NCI-H1417 (cell line): ENCODE data around the gene SERPINH1.
"Not testable (repeated sequence)": the region's sequence is repeated elsewhere in the genome, so short reads cannot be mapped to it uniquely, and the experiment has no call there.

Source experiments
- DNase-seq, 3 experiments: peaks; one replicate each; lab custom pipeline; 2025; lab: John Stamatoyannopoulos, UW

The SERPINH1 gene

DNA sequence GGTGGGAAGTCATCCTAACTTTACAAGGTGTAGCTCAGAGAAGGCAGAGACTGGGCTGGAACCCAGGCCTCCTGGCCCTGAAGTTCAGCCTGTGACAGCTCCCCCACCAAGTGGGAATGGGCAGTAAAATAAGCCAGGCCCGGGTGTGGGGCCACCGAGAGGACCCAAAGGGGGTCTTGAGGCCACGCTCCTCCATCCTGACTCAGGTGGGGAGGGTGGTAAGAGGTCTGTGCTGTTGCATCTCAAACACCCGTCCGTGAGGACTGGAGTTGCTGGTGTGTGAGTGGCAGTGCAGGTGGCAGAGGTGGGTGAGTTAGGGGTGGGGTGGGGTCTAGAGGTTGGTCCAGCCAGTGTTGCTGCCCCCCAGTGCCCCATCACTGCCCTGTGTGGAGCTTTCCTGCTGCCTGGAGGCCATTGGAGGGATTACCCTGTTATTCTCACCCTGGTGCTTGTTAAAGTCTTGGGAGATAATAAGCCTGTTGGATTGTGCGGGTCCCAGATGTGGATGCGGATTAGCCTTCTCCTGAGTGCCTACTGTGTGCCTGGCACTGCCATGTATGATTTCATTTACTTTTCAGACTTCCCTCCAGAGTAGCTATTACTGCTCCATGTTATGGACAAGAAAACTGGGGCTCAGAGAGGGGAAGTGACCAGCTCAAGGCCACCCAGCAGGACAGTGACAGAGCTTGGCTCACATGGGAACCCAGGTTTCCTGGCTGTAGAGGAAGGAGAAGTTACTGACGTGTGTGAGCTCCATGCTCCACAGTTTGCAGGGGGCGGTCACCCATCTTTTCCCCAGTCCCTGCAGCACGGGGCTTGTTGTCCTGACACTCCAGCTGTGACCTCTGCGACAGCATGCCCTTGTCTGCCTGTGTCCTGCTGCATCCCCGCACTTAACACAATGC is 12.9 kb downstream of the SERPINH1 start:
- DNase-seq = no peak

DNA sequence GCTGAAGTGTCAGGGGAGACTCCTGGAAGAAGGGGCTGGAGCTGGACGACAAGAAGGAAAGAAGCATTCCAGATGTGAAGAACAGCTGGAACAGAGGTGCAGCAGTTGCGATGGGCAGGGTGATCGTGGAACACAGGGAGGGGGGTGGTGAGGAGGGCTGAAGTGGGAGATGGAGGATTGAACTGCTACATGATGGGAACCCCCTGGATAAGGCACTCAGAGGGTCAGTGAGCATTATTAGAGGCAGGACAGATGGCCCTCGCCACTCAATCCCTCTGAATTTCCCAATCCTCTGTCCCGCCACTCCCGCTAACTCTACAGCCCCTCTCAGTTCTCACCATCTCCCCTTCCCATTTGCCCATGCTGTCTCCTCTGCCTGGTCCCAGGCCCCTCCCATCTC is 14.0 kb downstream of the SERPINH1 start:
- no peak for DNase-seq

DNA sequence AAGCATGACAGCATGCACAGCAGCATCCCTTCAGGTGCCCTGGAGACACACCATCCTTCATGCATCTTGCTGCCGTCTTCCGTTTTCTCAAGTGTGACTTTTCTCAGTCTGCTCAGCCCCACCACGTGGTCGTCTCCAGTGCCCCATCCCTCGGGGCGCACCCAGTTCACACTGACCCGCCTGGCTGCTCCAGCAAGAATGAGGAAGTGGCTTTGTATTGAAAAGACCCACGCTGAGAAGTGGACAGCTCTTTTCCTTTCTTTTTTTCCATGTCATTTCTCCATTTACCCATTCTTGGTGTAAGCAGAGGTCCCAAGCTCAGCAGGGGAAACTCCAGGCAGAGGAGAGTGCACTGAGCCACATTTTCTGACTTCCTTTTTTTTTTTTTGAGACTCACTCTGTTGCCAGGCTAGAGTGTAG is 14.5 kb downstream of the SERPINH1 start:
- no peak for DNase-seq

DNA sequence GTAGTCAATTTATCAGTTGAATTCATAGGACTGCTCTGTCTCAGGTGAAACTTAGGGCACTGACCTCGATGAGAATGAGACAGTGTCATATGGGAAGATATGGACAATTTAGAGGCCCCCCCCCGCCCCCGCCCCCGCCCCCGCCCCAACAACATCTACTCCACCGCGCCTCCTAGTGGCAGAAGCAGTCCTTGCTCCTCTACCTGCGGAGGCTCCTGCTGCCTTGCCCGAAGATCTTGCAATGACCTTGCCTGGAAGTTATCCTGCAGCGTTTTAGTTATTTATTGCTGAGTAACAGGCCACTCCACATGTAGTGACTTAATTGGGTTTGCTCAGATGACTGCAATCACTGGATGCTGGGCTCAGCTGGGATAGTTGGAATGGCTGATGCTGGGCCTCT is 15.2 kb downstream of the SERPINH1 start:
- DNase-seq = peak in 2 of 3 experiments; percentile 15 to 28

DNA sequence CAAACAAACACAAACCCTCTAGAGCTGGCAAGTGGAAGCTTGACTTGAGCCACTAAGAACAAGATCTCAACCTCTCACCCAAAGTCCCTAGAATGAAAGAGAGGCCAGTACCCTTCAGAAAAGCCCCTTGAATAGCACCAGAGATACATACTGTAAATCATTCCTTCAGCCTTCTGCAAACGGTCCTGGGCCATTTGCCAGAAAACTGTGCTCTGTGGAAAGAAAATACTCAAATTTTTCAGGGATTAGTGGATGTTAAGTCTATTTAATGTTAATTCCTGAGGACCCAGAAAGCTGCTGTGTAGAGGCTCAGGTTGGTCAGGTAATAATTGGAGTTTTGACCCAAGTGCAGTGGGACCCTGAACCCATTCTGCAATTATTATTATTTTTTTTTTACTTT is 16.9 kb downstream of the SERPINH1 start:
- no peak for DNase-seq

DNA sequence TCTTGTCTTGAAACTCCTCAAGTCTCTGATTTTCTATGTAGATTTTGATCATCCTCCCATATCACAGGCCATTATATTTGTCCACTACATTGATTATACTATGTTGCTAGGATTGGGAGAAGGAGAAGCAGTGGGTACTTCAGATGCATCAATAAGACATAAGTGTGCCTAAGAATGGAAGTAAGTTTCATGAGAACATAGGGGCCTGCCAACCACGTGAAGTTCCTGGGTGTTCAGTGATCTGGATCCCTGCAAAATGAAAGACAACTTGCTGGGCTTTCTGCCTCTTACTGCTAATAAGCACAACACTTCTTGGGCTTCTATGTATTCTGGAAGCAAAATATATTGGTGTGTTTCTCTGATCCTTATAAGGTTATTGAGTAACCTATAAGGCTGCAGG is 17.8 kb downstream of the SERPINH1 start:
- DNase-seq = no peak

DNA sequence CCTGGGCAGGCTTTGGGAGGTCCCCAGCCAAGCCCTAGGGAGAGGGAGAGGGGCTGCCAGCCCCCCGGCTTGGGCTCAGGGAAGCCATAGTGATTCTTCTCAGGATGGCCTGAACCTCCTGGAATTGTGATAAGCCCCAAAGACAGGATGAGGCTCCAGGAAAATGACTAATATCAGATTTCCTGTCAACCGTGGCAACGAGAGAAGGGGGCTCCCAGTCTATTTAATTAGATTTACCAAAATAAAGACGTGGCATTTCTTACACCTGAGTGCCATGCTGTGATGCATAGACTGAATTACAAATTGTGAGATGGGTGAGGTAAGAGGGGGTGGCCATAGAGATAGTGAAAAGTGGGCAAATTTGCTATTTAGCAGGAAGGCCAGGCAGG is 20.4 kb downstream of the SERPINH1 start:
- no peak for DNase-seq

DNA sequence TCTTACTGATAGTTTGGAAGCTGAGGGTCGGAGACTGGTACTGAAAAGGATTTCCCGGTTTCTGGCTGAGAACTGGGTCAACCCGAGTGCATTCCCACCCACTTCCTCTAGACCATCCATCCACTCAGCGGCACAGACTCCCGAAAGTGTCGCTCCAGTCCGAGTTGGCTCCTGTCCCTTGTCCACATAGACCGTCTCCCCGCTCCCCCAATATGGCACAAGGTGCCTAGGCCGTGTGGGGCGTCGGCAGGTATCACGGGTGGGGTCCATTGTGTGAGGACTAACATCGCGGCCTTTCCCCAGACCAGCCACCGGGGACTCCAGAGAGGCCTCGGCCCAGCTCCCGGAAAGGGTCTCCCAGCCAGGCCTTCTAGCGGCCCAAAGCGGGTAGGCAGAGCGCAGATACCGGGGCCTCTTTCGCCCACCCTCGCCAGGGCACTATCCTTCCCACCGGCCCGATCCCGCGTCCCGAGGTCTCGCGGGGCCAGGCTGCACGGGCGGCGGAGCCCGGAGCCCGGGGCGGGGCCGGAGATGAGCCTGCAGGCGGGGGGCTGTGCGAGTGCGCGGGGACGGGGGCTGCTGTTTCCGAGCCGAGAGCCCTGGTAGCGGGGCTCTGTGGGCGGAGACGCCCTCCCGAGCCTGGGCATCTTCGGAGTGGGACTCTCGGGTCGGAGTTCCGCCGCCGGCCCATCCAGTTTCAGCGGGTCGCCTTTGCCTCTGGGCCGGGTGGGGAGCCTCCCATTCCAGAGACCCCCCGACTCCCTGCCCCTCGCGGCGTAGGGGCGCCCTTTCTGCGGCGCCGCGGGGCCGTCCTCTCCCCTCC is 21.1 kb downstream of the SERPINH1 start:
- DNase-seq = peak; percentile 62 to 87 (median 86)

DNA sequence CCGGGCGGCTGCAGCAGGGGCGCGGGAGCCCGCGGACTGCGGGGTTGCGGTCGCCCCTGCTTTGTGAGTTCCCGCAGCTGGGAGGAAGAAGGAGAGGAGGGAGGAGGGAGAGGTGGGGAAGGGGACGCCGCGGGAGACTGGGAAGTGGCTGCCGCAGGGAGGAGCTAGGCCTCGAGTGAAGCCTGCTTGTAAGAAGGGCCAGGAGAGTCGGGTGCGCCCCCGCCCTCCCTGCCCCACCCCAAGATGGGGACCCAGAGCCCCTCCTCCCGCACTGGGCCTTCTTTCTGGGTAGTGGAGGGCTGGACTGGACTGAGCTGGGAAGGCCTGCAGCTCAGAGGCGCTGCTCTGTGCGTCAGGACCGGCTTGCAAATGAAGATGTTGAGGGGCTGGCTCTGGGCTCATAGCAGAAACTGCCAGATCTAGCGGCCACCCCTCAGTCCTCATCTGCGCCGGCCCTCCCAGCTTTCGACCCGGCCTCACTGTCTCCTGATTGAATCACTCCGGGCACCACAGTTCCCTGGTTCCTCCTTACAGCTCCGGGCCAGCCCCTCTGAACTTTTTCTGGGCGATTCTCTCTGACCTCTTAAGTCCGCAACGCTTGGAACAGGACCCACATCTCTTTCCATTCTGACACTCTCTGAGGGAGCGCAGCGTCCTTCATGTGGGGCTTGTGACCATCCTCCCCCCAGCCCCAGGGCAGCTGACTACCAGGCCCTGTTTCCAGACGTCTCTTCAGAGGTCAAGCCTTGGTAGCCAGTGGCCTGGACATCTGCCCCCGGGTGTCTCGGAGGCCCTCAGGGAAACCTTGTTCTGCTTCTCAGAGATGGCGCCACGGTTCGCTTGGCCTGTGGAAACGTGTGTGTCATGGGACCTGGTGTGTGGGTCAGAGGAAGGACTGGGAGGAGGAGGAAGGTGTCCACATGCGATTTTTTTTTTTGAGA is 21.9 kb downstream of the SERPINH1 start:
- peak; percentile 53 to 89 (median 85) for DNase-seq

DNA sequence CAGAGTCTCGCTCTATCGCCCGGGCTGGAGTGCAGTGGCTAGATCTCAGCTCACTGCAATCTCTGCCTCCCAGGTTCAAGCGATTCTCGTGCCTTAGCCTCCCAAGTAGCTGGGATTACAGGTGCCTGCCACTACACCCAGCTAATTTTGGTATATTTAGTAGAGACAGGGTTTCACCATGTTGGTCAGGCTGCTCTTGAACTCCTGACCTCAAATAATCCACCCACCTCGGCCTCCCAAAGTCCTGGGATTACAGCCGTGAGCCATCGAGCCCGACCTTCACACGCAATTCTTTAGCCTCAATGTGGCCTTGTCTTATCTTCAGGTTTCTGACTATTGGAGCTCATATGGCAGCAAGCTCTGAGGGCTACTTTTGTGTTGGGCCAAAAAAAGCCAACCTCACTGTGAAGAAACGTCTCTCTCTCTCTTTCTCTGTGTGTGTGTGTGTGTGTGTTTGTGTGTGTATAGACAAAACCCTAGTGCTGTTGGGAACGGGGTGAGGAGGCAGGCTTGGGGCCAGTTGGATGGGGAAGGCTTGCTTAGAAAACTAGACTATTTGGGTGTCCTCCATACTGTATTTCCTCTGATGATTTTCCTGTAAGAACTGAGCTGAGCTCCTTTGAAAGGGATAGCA is 22.7 kb downstream of the SERPINH1 start:
- DNase-seq = not testable (repeated sequence)

DNA sequence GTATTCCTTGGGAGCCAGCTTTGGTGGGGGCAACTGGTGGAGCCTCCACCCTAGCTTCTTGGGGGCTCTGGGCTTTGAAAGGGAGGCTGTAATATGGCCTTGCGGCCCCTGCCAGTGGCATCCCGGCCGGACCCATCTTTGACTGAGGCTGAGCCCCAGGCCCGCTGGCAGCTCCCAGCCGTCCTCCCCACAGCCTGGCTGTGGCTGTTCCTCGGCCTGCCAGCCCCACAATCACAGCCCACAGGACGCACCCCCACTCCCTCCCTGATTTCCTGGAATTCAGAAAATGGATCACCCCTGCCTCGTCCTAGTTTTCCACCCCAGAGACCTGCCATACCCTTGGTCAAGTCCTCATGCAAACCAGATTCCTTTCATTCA is 23.2 kb downstream of the SERPINH1 start:
- no peak for DNase-seq

DNA sequence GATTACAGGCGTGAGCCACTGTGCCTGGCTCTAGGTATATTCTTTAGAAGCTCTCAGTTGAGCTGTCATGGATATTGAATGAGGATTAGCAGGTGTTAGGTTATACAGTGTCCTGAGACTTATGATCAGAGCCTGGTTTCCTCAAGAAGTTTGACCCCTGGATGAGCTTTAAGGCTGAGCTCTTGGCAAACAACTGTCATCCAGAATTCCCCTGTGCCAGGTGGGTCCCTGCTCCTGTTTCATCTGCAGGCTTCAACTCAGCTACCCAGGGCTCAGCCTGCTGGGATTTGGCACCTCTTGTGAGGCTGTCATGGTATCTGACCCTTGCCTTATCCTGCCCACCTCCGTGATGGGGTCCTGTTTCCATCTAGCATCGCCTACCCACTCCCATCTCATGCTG is 24.3 kb downstream of the SERPINH1 start:
- no peak for DNase-seq

DNA sequence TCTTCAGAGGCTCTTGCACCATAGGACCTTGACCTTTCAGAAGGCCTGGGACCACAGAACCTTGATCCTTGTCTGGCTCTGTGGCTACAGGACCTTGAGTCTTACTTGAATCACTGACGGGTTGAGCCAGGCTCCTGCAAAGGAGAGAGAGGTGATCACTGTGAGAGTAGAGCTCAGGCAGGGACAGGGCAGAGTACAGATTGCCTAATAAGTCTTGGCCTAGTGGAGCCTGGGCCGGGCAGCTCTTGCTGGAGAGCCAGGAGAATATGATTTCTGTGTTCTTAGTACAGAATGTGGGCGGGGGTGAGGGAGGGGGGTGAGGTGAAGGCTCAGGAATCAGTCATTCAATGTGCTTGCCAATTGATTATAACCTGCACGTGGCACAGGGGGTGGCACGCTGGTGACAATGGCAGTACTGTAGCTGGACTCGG is 26.0 kb downstream of the SERPINH1 start:
- DNase-seq = no peak

DNA sequence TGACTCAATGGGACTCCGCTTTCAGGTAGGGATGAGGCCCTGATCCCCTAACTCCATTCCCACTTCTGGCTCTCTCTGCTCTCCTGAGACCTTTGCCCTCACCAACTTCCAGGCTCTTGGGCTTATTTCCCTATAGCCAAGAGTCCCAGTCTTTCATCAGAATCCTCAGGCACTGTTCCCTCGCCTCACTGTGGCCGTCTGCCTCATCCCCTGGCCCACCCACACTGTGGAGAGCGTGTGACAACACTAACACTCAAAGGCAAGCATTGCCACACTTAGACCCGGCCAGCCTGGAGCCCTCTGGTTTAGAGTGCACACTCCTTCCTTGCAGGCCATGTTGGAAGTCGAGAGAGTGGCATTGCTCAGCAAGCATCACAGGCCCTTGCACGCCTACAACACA is 27.0 kb downstream of the SERPINH1 start:
- no peak for DNase-seq

DNA sequence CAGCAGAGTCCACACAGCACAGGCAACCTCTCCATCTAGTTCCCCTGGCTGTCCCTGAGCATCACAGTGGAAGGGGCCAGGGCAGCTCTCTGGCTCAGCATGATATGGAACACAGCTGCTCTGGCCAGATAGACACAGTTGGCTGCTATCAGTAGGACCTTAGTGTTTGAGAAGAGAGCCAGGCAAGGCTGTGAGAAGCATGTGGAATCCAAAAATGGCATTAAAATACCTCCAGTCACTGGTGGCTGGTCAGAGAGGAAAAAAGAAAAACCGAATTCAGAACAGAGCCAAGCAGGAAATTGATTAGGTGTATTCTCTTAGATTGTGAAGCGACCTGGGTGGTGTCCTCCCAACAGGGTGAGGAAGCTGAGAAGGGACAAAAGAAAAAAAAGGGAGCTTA is 27.9 kb downstream of the SERPINH1 start:
- DNase-seq = peak in 1 of 3 experiments; percentile 21

DNA sequence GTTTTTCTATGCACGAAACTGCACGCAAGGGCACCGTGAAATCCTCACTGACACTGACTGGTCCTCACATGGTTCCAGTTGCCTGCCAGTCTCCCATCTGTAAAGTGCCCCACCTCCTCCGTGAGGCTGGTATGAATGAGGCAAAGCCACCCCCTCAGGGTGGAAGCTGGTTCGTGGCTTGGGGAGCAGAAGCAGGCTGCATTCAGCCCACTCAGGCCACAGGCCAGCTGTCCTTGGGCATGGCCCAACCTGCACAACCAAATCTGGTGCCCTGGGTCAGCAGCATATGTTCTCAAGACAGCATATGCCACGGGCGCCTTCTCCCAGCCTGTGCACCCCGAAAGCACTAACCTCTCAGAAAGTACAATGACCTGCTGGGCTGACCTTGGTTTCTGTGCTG is 29.3 kb downstream of the SERPINH1 start:
- no peak for DNase-seq

DNA sequence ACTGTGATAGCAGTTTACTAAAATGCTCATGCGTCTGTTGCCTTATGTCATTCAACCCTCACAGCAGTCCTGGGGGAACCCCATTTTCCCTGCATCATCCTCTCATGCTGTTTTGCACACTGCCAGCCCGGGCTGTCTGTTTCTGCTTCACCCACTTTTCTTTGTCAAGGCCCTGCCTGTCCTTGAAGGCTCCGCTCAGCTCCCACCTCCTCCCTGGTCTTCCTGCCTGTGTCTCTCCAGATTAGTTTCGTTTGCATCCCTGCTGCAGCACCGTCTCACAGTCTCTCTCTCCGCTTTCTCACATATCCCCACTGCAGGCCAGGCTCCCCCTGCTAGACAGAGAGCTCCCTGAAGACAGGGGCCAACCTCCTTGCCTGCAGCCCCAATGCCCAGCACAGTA is 29.9 kb downstream of the SERPINH1 start:
- peak; percentile 17 to 43 (median 30) for DNase-seq

DNA sequence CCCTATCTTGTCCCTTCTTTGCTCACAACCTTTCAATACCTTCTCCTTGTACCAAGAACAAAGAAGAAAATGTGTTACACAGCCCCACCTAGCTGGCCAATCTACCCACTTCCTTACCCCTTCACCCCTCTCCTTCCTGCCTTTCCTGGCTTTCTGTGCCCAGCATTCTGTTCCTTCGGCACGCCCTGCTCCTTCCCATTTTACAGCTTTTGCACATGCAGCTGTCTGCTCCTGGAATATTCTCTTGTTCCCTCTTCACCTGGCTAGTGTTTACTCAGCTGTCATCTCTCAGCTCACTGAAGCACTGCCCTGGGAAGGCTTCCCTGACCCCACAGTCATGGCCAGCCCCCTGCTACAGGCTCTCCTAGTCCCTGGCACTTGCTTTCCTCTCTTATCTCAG is 30.7 kb downstream of the SERPINH1 start:
- peak; percentile 80 to 97 (median 82) for DNase-seq

DNA sequence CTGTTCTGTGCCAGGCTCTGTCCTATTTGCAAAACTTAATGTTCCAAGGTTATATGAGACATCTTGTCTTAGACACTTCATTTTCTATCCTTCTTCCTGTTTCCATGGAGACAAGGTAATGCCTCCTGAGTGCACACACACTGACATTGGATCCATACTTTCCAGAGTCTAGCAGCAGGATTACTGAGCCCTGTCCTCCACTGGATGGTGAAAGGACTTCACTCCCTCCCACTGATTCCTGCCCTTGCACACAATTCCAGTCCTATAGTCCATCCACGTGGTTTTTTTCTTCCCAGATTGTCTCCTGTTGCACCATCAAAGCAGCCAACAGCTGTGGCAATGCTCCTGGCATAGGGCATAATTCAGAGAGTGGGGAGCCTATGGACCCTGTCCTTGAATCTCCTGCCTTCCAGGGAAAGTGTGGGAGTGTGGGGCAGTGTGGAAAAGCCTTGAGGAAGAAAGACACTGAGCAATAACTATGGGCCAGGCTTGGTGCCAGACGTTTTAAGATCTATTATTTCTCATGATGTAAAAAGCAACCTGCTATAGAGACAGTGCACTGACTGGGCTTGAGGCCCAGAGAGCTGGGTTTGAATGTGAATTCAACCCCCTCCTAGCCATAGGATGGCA is 31.3 kb downstream of the SERPINH1 start:
- DNase-seq = peak; percentile 82 to 91 (median 84)

DNA sequence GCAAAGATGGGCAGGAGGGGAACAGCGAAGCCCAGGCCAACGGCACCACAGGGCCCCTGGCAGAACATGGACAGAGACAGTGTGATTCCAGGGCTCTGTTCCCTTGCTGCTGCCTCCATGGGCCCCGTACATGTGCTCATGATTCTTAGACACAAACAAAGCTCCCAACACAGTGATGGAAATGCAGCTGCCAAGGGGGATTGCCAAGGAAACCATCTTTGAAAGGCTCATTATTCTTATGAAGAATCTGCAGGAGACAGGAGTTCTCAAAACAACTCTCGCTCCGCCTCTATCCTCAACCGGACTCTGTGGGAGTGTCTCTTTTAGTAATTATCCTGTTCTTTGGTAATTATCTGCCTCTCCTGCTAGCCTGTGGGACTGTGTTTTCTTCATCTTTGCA is 32.2 kb downstream of the SERPINH1 start:
- DNase-seq = peak; percentile 36 to 74 (median 38)

DNA sequence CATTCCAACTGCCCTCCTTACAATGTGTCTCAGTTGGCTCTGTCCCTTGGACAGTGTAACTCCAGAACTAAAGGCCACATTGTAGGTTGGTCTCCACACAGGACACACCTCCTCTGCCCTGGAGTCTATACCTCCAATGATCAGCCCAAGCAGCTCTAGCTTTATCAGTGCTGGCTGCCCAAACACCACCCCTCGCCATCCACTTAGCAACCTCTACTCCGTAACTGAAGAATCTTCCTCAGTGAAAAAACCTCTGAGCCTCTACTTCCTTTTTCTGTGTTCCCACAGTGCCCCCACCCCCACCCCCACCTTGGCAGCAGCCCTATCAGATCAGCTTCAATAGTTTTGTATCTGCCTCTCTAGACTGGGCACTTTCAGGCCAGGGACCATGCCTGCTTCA is 33.4 kb downstream of the SERPINH1 start:
- DNase-seq = no peak
